LNCAP (cell line): ENCODE data around the gene SCGB1D2.

Source experiments
- TF ChIP-seq, protein P1 (sequence below): fragments of 450-650 bp; IDR thresholded peaks from 2 replicates; pipeline ENCODE4 v1.5.1; 2017; ENCODE audit warnings: mild to moderate bottlenecking

The SCGB1D2 gene

DNA sequence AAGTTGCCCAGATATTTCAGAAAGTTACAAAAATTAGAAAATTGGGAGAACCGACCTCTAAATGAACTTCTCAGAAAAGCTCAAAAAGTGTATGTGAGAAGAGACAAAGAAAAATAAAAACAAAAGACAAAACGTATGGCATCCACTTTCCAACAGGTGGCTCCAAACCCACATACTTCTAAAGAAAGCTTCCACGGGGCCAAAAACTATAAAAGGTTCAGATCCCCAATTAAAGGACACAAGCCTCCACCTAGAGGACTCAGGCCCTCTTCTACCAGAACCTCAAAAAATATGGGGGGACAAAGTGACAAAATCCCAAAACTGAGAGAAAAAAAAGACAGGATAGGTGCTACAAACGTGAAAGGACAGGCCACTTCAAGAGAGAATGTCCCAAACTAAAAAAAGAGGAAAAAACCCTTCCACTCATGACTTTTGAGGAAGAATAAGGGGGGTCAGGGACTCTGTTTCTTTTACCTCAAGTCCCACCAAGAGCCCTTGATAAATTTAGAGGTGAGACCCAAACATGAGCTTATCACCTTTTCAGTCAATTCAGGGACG, 24.8 kb upstream of the SCGB1D2 start:
- TF ChIP-seq, protein P1, sequence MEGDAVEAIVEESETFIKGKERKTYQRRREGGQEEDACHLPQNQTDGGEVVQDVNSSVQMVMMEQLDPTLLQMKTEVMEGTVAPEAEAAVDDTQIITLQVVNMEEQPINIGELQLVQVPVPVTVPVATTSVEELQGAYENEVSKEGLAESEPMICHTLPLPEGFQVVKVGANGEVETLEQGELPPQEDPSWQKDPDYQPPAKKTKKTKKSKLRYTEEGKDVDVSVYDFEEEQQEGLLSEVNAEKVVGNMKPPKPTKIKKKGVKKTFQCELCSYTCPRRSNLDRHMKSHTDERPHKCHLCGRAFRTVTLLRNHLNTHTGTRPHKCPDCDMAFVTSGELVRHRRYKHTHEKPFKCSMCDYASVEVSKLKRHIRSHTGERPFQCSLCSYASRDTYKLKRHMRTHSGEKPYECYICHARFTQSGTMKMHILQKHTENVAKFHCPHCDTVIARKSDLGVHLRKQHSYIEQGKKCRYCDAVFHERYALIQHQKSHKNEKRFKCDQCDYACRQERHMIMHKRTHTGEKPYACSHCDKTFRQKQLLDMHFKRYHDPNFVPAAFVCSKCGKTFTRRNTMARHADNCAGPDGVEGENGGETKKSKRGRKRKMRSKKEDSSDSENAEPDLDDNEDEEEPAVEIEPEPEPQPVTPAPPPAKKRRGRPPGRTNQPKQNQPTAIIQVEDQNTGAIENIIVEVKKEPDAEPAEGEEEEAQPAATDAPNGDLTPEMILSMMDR = peak; percentile 69

DNA sequence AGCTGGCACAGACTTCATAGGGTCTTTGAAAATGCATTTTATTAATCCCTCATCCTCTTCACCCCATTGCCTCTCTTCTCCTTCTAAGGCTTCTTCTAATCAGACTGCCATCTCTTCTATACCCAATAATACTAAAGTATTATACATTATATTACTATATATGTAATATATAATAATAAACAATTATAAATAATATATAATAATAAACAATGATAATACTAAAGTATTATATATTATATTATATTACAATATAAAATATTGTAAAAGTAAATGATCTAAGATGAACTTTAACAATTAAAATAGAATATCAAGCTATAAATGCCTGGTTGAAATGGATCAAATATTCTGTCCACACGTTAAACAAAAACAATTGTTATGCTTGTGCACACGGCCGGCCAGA, 20.5 kb upstream of the SCGB1D2 start:
- TF ChIP-seq, protein P1 = no peak

DNA sequence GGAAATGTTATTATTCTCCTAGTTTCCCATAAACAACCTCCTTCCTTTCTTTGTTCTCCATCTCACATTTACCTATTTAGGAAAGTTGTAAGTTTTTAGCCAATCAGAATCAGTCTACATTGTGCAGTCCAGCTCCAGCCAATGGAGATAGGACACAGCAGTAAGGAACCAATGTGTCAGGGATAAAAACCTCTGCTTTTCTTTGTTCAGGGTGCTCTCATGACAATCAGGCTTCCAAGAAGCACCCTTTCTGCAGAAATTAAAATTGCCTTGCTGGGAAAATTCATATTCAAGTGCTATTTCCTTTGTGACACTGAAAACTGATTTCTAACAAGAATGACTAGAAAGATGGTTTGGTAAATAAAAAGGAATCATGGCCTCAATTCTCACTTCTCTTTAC, 18.9 kb upstream of the SCGB1D2 start:
- TF ChIP-seq, protein P1 = no peak

DNA sequence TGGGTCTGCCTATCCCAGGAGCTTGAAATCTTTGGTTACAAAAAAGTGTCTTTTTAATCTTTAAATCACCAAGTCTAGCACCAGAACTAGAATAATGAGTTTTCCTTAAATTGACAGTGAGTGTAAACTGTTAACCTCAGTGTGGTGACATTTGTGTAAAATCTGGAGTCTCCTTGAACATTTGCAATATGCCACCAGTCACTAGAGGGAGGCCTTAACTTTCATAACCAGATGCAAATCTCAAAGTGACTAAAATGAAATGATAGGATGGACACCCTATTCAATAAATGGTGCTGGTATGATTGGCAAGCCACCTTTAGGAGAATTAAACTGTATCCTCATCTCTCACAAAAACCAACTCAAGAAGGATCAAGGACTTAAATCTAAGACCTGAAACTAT, 8.3 kb upstream of the SCGB1D2 start:
- TF ChIP-seq, protein P1 = 0 out of 2 replicates have a peak, but pooled peaks have one; percentile 30

DNA sequence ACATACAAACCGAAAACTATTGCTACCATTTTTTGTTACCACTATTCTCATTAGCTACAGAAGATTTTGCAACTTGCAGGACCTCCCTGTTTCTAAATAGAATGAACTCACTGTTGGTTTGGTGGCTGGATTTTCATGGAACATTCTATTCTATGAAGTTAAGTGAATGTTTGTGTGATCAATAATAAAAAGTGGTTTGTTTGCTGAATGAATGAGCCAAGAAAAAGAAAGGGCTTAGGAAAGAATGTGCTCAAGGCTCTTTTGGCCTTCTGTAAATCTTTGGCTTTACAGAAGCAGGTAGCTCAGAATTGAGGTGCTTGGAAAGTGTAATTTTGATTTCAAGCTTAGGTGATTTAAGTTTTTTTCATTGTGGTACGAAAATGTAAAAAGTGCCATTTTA, 5.9 kb upstream of the SCGB1D2 start:
- TF ChIP-seq, protein P1 = no peak

DNA sequence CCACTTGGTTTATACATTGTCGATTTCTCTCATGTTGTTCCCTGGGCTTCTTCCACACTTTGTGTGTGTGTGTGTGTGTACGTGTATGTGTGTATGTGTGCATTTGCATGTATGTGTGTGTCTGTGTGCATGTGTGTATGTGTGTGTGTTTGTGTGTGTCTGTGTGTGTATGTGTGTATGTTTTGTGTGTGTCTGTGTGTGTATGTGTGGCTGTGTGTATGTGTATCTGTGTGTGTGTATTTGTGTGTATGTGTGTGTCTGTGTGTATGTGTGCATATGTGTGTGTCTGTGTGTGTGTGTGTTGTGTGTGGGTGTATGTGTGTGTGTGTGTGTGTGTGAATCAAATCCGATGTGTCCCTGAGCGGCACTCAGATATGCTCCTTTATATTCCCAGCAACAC, 4.5 kb upstream of the SCGB1D2 start:
- TF ChIP-seq, protein P1 = no peak

DNA sequence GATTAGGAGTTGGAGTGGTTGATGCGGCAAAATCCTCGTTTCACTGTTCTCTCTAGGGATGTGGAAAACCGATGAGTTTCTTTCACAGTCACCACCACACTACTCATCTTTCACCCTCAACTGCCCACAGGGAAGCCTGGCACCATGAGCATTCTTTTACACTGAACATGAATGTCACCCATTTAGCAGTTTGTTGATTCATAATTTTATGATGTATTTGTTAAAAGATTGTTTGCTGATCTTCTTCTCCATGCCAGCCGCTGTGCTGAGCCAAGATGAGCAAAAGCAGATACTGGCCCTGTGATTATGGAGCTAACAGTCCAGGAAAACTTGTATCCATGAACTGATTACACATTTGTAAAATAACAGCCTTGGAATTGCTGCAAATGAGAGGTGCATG, 3.9 kb upstream of the SCGB1D2 start:
- TF ChIP-seq, protein P1 = no peak

DNA sequence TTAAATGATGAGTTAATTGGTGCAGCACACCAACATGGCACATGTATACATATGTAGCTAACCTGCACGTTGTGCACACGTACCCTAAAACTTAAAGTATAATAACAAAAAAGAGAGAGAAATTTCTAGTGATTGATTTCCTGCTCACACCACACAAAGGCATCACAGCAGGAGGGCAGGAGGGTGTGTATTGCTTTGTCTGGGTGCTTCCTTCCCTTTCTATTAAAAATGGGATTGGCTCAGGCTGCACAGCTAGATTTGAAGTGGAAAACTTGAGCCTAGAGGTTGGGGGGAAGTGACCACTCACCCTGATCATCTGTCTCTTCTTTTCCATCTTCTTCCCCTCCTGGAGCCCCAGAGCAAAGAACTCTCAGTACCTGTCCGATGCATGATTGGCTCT, 944 bp upstream of the SCGB1D2 start:
- TF ChIP-seq, protein P1 = no peak
